ENCODE results near the gene CST9L.
"Not testable (repeated sequence)": the region's sequence is repeated elsewhere in the genome, so short reads cannot be mapped to it uniquely, and the experiment has no call there.

CST9L gene

GRCh38 chr20:23588434-23589403, 20.4 kb upstream of the CST9L start:
- peak overlapping the region in 10 of 11 experiments; percentile 12 to 59 (median 35); a peak in 17 of 22 replicates for H3K4me2 ChIP-seq
- TF ChIP-seq Cebpa-rat (IDR thresholded peaks at IDR 0.05): no peak
- no peak overlapping the region for H3K4me3 ChIP-seq
- H3K9ac ChIP-seq: no peak overlapping the region
- no peaks in the 10 kb centered on the region for H3K27me3 ChIP-seq
- H3K9me3 ChIP-seq (replicated peaks in 1 of 11): no peaks in the 10 kb centered on the region
- H3K27ac ChIP-seq: peak overlapping the region in 1 of 11 experiments; percentile 16; a peak in 2 of 22 replicates
- H4K20me1 ChIP-seq: no peaks in the 10 kb centered on the region
- H3K4me1 ChIP-seq: peaks cover 7 to 20% (median 10%) of the 10 kb centered on the region in 10 experiments; a peak in 17 of 20 replicates
- no peaks in the 10 kb centered on the region for H3K36me3 ChIP-seq

- TF ChIP-seq Cebpa-rat (IDR thresholded peaks at IDR 0.05): no peak
- no peaks in the 10 kb centered on the region for H3K27me3 ChIP-seq
- no peak overlapping the region for H3K27ac ChIP-seq
- no peak overlapping the region for H3K4me3 ChIP-seq
- no peaks in the 10 kb centered on the region for H3K9me3 ChIP-seq (replicated peaks in 1 of 11)
- H3K36me3 ChIP-seq: no peaks in the 10 kb centered on the region
- H4K20me1 ChIP-seq: no peaks in the 10 kb centered on the region
- H3K9ac ChIP-seq: no peak overlapping the region
- H3K4me1 ChIP-seq: peaks cover 7 to 20% (median 10%) of the 10 kb centered on the region in 10 experiments; a peak in 17 of 20 replicates
- H3K4me2 ChIP-seq: no peak overlapping the region
Measured at GRCh38 chr20:23587631-23588030, 19.3 kb upstream of the CST9L start.

- H3K27ac ChIP-seq: no peak overlapping the region
- H3K4me1 ChIP-seq: peaks cover 7 to 20% (median 10%) of the 10 kb centered on the region in 10 experiments; a peak in 17 of 20 replicates
- TF ChIP-seq Cebpa-rat (IDR thresholded peaks at IDR 0.05): no peak
- no peaks in the 10 kb centered on the region for H3K36me3 ChIP-seq
- H3K4me2 ChIP-seq: no peak overlapping the region
- no peaks in the 10 kb centered on the region for H4K20me1 ChIP-seq
- H3K9me3 ChIP-seq (replicated peaks in 1 of 11): no peaks in the 10 kb centered on the region; a peak in 1 of 22 replicates
- H3K27me3 ChIP-seq: no peaks in the 10 kb centered on the region
- no peak overlapping the region for H3K4me3 ChIP-seq
- H3K9ac ChIP-seq: no peak overlapping the region
Measured at GRCh38 chr20:23586735-23587525, 18.6 kb upstream of the CST9L start.

GRCh38 chr20:23585808-23586734, 17.8 kb upstream of the CST9L start:
- Histone ChIP-seq H3K36me3 (no peaks in the 10 kb centered on the region), H3K9ac (no peak overlapping the region), H3K4me1 (peaks cover 7 to 20% (median 10%) of the 10 kb centered on the region in 10 experiments; a peak in 17 of 20 replicates), H3K4me2 (no peak overlapping the region), H4K20me1 (no peaks in the 10 kb centered on the region), H3K27ac (no peak overlapping the region), H3K27me3 (no peaks in the 10 kb centered on the region), H3K9me3 (replicated peaks in 1 of 11) (no peaks in the 10 kb centered on the region; a peak in 1 of 22 replicates), H3K4me3 (no peak overlapping the region)
- no peak for TF ChIP-seq Cebpa-rat (IDR thresholded peaks at IDR 0.05)

GRCh38 chr20:23585449-23585807, 17.1 kb upstream of the CST9L start:
- Histone ChIP-seq H4K20me1 (no peaks in the 10 kb centered on the region), H3K27me3 (no peaks in the 10 kb centered on the region), H3K4me3 (no peak overlapping the region), H3K9ac (no peak overlapping the region), H3K36me3 (no peaks in the 10 kb centered on the region), H3K27ac (no peak overlapping the region), H3K4me2 (no peak overlapping the region), H3K9me3 (replicated peaks in 1 of 11) (no peaks in the 10 kb centered on the region; a peak in 1 of 22 replicates), H3K4me1 (peaks cover 7 to 20% (median 10%) of the 10 kb centered on the region in 10 experiments; a peak in 17 of 20 replicates)
- TF ChIP-seq Cebpa-rat (IDR thresholded peaks at IDR 0.05): no peak

GRCh38 chr20:23584434-23585199, 16.3 kb upstream of the CST9L start:
- H3K27me3 ChIP-seq: no peaks in the 10 kb centered on the region
- no peaks in the 10 kb centered on the region for H3K36me3 ChIP-seq
- H3K4me1 ChIP-seq: peaks cover 7 to 20% (median 10%) of the 10 kb centered on the region in 10 experiments; a peak in 17 of 20 replicates
- no peak overlapping the region for H3K4me3 ChIP-seq
- no peak overlapping the region for H3K9ac ChIP-seq
- no peaks in the 10 kb centered on the region for H4K20me1 ChIP-seq
- 0 out of 22 replicates have a peak overlapping the region, but pooled peaks of 1 of the 11 experiments have one; percentile 1 for H3K4me2 ChIP-seq
- H3K9me3 ChIP-seq (replicated peaks in 1 of 11): no peaks in the 10 kb centered on the region; a peak in 1 of 22 replicates
- no peak overlapping the region for H3K27ac ChIP-seq
- no peak for TF ChIP-seq Cebpa-rat (IDR thresholded peaks at IDR 0.05)

- Histone ChIP-seq H3K36me3 (no peaks in the 10 kb centered on the region), H3K9ac (no peak overlapping the region), H3K4me1 (peaks cover 2 to 14% (median 4%) of the 10 kb centered on the region in 10 experiments; a peak in 17 of 20 replicates), H3K27ac (no peak overlapping the region), H3K9me3 (replicated peaks in 1 of 11) (no peaks in the 10 kb centered on the region; a peak in 1 of 22 replicates), H3K4me2 (no peak overlapping the region), H4K20me1 (no peaks in the 10 kb centered on the region), H3K4me3 (no peak overlapping the region), H3K27me3 (no peaks in the 10 kb centered on the region)
- no peak for TF ChIP-seq Cebpa-rat (IDR thresholded peaks at IDR 0.05)
Measured at GRCh38 chr20:23583526-23583925, 15.2 kb upstream of the CST9L start.

- Histone ChIP-seq H4K20me1 (no peaks in the 10 kb centered on the region), H3K36me3 (no peaks in the 10 kb centered on the region), H3K4me3 (no peak overlapping the region), H3K27ac (no peak overlapping the region), H3K27me3 (no peaks in the 10 kb centered on the region), H3K9me3 (replicated peaks in 1 of 11) (peaks cover 0 to 10% (median 0%) of the 10 kb centered on the region in 11 experiments; a peak in 4 of 22 replicates), H3K4me2 (no peak overlapping the region), H3K4me1 (peaks cover 0 to 8% (median 0%) of the 10 kb centered on the region in 10 experiments; a peak in 2 of 20 replicates), H3K9ac (no peak overlapping the region)
- no peak for TF ChIP-seq Cebpa-rat (IDR thresholded peaks at IDR 0.05)
Measured at GRCh38 chr20:23582293-23582692, 14.0 kb upstream of the CST9L start.

GRCh38 chr20:23581833-23582232, 13.5 kb upstream of the CST9L start:
- not testable (repeated sequence) for H3K4me1 ChIP-seq, H3K27me3 ChIP-seq, H4K20me1 ChIP-seq, H3K36me3 ChIP-seq, H3K9ac ChIP-seq, H3K4me2 ChIP-seq, H3K4me3 ChIP-seq, H3K27ac ChIP-seq
- H3K9me3 ChIP-seq (replicated peaks in 1 of 11): peaks cover 0 to 14% (median 0%) of the 10 kb centered on the region in 11 experiments; a peak in 4 of 22 replicates
